ENCODE data around the gene CAPN12.

CAPN12 gene

DNA sequence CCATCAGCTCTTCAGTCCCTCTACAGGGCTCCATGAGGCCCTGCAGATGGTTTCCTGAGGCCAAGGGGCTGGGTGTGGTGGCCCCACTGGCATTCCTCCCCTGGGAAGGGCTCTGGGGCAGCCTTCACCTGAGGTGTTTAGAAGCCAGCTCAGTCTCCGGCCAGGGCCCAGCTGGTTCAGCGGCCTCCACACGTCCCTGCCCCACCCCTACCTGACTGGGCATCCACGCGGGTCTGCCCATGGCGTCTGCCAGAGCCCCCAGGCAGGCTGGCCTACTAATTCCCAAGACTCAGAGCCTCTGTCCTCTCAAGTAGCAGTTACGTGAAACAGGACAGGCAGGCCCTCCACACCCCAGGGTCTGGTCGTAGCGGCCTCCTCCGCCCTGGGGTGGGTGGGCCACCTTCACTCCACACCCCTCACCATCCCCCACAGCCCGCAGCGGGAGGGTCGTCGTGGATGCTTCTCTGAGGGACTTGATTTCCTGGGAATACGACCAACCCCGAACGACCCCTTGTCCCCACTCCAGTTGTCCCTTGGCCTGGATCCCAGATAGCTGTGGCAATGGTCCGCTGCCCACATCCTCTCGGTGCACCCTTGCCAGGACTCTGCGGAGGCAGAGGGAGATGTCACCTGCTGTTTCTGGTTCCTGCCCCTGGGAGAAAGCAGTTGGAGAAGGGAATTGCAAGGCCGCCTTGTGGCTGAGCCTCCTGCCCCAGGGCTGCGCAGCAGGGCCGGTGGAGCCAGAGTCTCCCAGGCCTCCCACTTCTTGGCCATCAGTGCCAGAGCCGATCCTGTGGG, 24.3 kb downstream of the CAPN12 start:
- Histone ChIP-seq H3K4me1 (ENCODE audit: insufficient read depth, low read length) (no peaks in the 10 kb centered on the region), H3K36me3 (ENCODE audit: insufficient read depth, low read depth, low read length) (peaks cover 94% of the 10 kb centered on the region), H3K4me3 (ENCODE audit: low read length) (no peak overlapping the region), H3K9ac (ENCODE audit: low read depth, low read length) (no peak overlapping the region), H3K27ac (ENCODE audit: low read length) (no peak overlapping the region), H3K9me3 (ENCODE audit: insufficient read depth, low read depth, low read length) (no peaks in the 10 kb centered on the region), H3K27me3 (ENCODE audit: insufficient read depth, low read length) (no peaks in the 10 kb centered on the region)

DNA sequence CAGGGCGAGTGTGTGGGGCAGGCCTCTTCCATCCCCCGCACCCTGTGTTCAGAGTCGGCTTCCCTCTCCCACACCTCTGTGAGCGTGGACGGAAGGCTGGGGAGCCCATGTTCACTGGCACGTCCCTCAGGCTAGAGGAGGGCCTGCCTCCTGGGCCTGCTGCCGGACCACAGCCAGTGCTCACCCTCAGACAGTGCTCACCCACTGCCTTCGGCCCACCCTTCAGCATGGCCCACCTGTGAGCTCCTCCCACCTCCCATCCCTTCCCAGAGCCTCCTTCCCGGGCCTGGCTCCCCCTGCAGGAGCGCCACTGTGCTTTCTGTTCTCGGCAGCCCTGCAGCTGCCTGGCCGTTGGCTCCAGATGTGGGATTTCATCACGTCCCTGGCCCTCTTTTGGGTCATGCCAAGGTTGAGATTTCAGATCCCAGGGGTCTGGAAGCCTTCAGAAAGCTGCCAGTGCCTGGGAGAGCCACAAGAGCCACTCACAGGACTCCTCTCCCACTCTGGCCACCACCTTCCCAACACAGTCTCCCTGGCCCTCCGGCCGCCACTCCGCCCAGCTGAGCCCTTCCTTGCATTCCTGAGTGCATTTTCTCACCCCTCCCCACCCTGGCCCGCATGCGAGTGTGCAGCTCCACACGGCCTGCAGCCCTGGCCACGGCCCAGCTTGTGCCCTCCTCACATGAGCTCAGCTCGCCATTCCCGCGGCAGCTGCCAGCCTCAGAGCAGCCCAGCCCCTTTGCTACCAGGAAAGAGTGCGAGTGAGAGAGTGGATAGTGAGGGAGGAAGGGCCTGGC, 25.3 kb downstream of the CAPN12 start:
- no peaks in the 10 kb centered on the region for H3K9me3 ChIP-seq (ENCODE audit: insufficient read depth, low read depth, low read length)
- H3K27me3 ChIP-seq (ENCODE audit: insufficient read depth, low read length): no peaks in the 10 kb centered on the region
- no peak overlapping the region for H3K27ac ChIP-seq (ENCODE audit: low read length)
- H3K9ac ChIP-seq (ENCODE audit: low read depth, low read length): no peak overlapping the region; the same call in 1 of the 2 replicates
- H3K36me3 ChIP-seq (ENCODE audit: insufficient read depth, low read depth, low read length): peaks cover 94% of the 10 kb centered on the region
- H3K4me1 ChIP-seq (ENCODE audit: insufficient read depth, low read length): no peaks in the 10 kb centered on the region
- no peak overlapping the region for H3K4me3 ChIP-seq (ENCODE audit: low read length)

DNA sequence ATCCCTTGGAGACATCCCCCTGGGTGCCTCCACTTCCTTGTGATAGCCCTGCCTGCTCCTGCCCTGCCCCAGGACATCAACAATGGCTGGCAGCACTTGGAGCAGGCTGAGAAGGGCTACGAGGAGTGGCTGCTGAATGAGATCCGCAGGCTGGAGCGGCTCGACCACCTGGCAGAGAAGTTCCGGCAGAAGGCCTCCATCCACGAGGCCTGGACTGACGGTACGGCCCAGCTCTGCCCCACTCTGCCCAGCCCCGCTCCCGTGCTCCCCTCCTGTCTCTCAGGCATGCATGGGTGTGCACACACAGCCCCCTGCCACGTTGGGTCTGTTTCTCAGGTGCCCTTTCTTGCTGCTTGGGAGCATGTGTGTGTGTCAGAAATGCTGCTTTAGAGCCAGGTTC, 26.4 kb downstream of the CAPN12 start:
- Histone ChIP-seq H3K36me3 (ENCODE audit: insufficient read depth, low read depth, low read length) (peaks cover 94% of the 10 kb centered on the region), H3K27ac (ENCODE audit: low read length) (no peak overlapping the region), H3K27me3 (ENCODE audit: insufficient read depth, low read length) (no peaks in the 10 kb centered on the region), H3K9ac (ENCODE audit: low read depth, low read length) (no peak overlapping the region), H3K4me3 (ENCODE audit: low read length) (no peak overlapping the region), H3K9me3 (ENCODE audit: insufficient read depth, low read depth, low read length) (no peaks in the 10 kb centered on the region), H3K4me1 (ENCODE audit: insufficient read depth, low read length) (no peaks in the 10 kb centered on the region)

DNA sequence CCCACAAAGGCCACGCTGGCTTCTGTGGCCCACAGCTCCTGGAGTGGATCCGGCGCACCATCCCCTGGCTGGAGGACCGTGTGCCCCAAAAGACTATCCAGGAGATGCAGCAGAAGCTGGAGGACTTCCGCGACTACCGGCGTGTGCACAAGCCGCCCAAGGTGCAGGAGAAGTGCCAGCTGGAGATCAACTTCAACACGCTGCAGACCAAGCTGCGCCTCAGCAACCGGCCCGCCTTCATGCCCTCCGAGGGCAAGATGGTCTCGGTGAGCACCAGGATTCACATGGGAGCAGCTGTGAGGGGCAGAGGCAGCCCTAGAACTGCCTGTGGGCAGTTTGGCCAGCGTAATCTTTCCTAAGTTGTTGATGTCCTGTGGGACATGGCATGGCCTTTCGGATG, 27.2 kb downstream of the CAPN12 start:
- Histone ChIP-seq H3K4me1 (ENCODE audit: insufficient read depth, low read length) (no peaks in the 10 kb centered on the region), H3K9me3 (ENCODE audit: insufficient read depth, low read depth, low read length) (no peaks in the 10 kb centered on the region), H3K4me3 (ENCODE audit: low read length) (no peak overlapping the region), H3K27ac (ENCODE audit: low read length) (no peak overlapping the region), H3K9ac (ENCODE audit: low read depth, low read length) (no peak overlapping the region), H3K27me3 (ENCODE audit: insufficient read depth, low read length) (no peaks in the 10 kb centered on the region), H3K36me3 (ENCODE audit: insufficient read depth, low read depth, low read length) (peaks cover 94% of the 10 kb centered on the region)

DNA sequence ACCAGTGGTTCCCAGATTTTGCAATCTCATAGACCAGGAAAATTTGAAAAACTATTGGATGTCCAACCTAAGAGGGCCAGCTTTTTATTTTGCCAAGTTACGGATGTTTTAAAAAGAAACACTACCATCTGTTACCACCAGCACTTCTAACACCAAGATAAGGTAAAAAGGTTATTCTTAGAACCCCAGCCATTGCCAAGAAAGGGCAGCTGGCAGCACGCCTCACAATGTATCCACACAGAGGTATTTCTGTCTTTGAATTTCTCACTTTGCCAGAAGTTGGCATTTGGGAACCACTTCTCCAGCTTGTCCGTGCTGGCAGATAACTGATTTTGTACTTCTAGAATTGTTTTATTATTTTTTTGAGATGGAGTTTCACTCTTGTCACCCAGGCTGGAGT, 28.7 kb downstream of the CAPN12 start:
- H3K4me1 ChIP-seq (ENCODE audit: insufficient read depth, low read length): no peaks in the 10 kb centered on the region
- peaks cover 94% of the 10 kb centered on the region for H3K36me3 ChIP-seq (ENCODE audit: insufficient read depth, low read depth, low read length)
- no peaks in the 10 kb centered on the region for H3K9me3 ChIP-seq (ENCODE audit: insufficient read depth, low read depth, low read length)
- H3K9ac ChIP-seq (ENCODE audit: low read depth, low read length): no peak overlapping the region
- no peaks in the 10 kb centered on the region for H3K27me3 ChIP-seq (ENCODE audit: insufficient read depth, low read length)
- H3K27ac ChIP-seq (ENCODE audit: low read length): no peak overlapping the region
- H3K4me3 ChIP-seq (ENCODE audit: low read length): no peak overlapping the region

DNA sequence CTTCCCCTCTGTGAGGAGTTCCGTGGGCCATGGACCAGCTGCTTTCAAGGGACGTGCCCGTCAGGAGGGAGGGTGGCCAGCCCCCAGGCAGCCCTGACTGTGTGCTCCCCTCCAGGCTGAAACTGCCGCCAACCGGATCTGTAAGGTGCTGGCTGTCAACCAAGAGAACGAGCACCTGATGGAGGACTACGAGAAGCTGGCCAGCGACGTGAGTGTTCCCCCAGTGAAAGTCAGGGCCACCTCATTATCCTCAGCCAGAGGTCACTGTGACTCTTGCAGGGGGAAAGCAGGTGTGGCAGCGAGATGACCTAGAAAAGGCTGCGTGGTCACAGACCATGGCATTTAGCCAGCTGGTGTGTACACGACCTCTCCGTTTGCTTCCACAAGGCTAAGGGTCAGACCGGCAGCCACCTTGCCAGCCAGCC, 29.9 kb downstream of the CAPN12 start:
- Histone ChIP-seq H3K36me3 (ENCODE audit: insufficient read depth, low read depth, low read length) (peaks cover 94% of the 10 kb centered on the region), H3K27ac (ENCODE audit: low read length) (no peak overlapping the region), H3K9me3 (ENCODE audit: insufficient read depth, low read depth, low read length) (no peaks in the 10 kb centered on the region), H3K27me3 (ENCODE audit: insufficient read depth, low read length) (no peaks in the 10 kb centered on the region), H3K4me1 (ENCODE audit: insufficient read depth, low read length) (no peaks in the 10 kb centered on the region), H3K4me3 (ENCODE audit: low read length) (no peak overlapping the region), H3K9ac (ENCODE audit: low read depth, low read length) (no peak overlapping the region)

DNA sequence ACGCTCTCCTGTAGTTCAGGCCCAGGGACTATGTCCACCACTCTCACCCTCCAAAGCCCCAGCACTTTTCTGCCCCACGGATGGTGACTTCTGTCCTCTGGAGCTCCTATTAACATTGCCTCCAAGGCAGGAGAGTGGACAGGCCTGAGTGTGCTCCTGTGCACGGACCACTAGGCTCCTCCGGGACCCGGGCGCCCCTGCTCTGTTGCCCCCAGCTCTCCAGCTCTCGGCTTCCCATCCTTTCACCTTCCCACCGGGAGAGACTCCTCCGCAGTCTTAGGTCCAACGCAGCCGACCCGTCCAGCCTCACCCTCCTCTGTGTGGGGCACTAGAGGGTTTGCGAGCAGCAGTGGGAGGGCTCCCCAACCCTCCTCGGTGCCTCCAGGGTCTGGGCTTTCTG, 30.4 kb downstream of the CAPN12 start:
- no peaks in the 10 kb centered on the region for H3K27me3 ChIP-seq (ENCODE audit: insufficient read depth, low read length)
- no peak overlapping the region for H3K4me3 ChIP-seq (ENCODE audit: low read length)
- H3K27ac ChIP-seq (ENCODE audit: low read length): no peak overlapping the region
- H3K4me1 ChIP-seq (ENCODE audit: insufficient read depth, low read length): no peaks in the 10 kb centered on the region
- H3K9ac ChIP-seq (ENCODE audit: low read depth, low read length): no peak overlapping the region
- H3K36me3 ChIP-seq (ENCODE audit: insufficient read depth, low read depth, low read length): peaks cover 95% of the 10 kb centered on the region
- no peaks in the 10 kb centered on the region for H3K9me3 ChIP-seq (ENCODE audit: insufficient read depth, low read depth, low read length)

DNA sequence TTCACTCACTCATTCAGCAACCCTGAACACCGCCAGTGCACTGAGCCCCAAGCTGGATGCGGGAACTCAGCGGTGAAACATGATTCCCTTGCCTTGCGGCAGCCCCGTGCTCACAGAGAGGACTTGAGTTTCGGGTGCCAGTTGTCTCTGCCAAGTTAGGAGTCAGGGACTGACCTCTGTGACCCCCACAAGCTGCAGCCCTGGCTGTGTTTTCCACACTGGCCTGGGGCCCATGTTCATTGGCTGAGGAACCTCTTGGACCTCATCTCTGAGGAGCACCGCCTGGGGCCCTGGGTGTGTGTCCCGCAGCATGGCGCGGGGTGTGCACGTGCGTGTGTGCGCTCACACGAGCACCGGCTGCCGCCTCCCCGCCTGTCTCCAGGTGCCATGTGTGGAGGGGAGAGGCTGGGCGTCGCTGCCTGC, 31.0 kb downstream of the CAPN12 start:
- Histone ChIP-seq H3K4me3 (ENCODE audit: low read length) (no peak overlapping the region), H3K4me1 (ENCODE audit: insufficient read depth, low read length) (no peaks in the 10 kb centered on the region), H3K36me3 (ENCODE audit: insufficient read depth, low read depth, low read length) (peaks cover 96% of the 10 kb centered on the region), H3K27me3 (ENCODE audit: insufficient read depth, low read length) (no peaks in the 10 kb centered on the region), H3K27ac (ENCODE audit: low read length) (no peak overlapping the region), H3K9me3 (ENCODE audit: insufficient read depth, low read depth, low read length) (no peaks in the 10 kb centered on the region), H3K9ac (ENCODE audit: low read depth, low read length) (no peak overlapping the region)

DNA sequence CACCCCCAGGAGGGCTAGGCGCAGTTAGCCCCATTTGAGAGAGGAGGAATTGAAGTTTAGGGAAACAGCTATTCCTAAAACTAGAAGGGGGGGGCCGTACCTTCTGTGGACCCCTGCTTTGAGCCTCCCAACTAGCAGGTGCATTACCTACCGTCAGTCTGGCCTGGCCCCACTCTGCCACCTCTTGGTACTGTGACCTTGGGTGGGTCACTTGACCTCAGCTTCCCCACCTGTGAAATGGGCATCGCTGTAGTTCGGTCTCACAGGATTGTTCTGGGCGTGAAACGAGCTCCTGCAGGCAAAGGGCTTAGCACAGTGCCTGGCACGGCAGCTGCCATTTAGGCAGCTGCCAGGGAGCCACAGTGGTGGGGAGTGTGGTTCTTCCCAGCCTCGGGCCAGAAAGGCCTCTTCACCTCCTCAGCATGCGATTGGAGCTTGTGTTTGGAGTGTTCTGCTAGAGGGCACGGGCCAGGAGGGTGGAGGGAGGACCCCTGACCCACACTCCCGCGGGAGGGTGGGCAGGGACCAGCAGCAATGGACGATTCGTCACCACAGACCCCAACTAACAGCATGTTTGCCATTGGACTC, 32.0 kb downstream of the CAPN12 start:
- Histone ChIP-seq H3K4me1 (ENCODE audit: insufficient read depth, low read length) (no peaks in the 10 kb centered on the region), H3K9ac (ENCODE audit: low read depth, low read length) (no peak overlapping the region)

DNA sequence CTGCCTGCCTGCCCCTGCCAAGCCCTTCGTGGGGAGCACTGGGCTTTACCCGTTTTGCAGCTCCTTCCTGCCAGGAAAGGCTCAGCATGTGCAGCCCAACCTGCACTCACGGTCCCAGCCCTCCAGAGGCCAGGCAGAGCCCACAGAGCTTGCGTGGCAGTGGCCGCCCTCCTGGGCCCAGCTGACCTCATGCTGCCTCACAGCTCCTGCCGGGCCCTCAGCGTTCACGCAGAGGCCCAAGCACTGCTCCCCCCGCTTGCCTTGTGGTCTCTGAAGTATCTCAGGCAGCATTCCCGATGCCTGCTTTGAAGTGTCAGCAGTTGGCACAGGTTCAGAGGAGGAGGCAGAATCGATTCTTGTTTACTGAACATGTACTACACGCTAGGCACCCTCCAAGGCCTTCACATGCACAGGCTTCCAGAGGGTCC, 32.5 kb downstream of the CAPN12 start:
- H3K9ac ChIP-seq (ENCODE audit: low read depth, low read length): no peak overlapping the region
- H3K9me3 ChIP-seq (ENCODE audit: insufficient read depth, low read depth, low read length): no peaks in the 10 kb centered on the region
- H3K4me3 ChIP-seq (ENCODE audit: low read length): no peak overlapping the region
- no peaks in the 10 kb centered on the region for H3K27me3 ChIP-seq (ENCODE audit: insufficient read depth, low read length)
- no peaks in the 10 kb centered on the region for H3K4me1 ChIP-seq (ENCODE audit: insufficient read depth, low read length)
- peaks cover 96% of the 10 kb centered on the region for H3K36me3 ChIP-seq (ENCODE audit: insufficient read depth, low read depth, low read length)
- no peak overlapping the region for H3K27ac ChIP-seq (ENCODE audit: low read length)

More for the DNA sequence above, 32.0 kb downstream of the CAPN12 start:
- Histone ChIP-seq H3K9me3 (ENCODE audit: insufficient read depth, low read depth, low read length) (no peaks in the 10 kb centered on the region), H3K4me3 (ENCODE audit: low read length) (no peak overlapping the region), H3K27ac (ENCODE audit: low read length) (no peak overlapping the region), H3K27me3 (ENCODE audit: insufficient read depth, low read length) (no peaks in the 10 kb centered on the region), H3K36me3 (ENCODE audit: insufficient read depth, low read depth, low read length) (peaks cover 96% of the 10 kb centered on the region)

DNA sequence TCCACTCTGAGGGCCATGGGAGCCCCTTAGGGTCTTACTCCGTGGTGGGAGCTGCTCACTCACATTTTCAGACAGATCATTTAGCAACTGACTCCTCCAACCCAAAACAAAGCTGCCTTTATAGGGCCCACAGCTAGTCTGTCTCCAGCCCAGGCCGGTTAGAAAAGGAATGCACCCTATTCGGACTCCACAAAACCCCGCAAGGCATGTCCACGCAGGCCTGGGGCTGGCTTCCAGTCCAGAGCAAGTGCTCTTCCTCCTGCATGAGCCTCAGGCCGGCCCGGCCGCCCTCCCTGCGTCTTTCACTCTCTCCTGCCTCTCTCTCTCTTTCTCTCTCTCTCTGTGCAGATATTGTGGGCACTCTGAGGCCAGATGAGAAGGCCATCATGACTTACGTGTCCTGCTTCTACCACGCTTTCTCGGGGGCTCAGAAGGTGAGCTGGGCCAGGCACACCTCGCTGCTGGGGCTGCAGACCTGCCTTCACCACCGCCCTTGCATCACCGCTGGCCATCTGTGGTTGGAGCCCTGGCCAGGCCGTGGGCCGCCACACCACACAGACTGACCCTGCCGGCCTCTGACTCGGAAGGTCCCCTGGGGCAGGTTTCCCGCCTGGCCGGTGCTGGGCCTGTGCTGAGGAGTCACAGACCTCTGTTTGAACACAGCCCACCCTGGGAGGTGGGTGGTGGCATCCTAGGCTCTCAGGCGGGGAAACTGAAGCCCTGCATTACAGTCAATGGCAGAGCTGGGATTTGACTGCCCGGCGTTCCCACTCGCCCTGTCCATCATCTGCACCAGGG, 33.1 kb downstream of the CAPN12 start:
- H3K9me3 ChIP-seq (ENCODE audit: insufficient read depth, low read depth, low read length): no peaks in the 10 kb centered on the region
- no peak overlapping the region for H3K4me3 ChIP-seq (ENCODE audit: low read length)
- no peaks in the 10 kb centered on the region for H3K27me3 ChIP-seq (ENCODE audit: insufficient read depth, low read length)
- H3K27ac ChIP-seq (ENCODE audit: low read length): no peak overlapping the region
- no peaks in the 10 kb centered on the region for H3K4me1 ChIP-seq (ENCODE audit: insufficient read depth, low read length)
- H3K36me3 ChIP-seq (ENCODE audit: insufficient read depth, low read depth, low read length): peaks cover 96% of the 10 kb centered on the region
- no peak overlapping the region for H3K9ac ChIP-seq (ENCODE audit: low read depth, low read length)
